Natural killer cell (primary cell): Measurements from ENCODE around the gene SLC2A4. TPM values are rescaled to one million over a fixed set of nuclear protein-coding genes. Genes with fewer than 3 reads are reported as not detected.

Experiments used
- ATAC-seq, 3 donors: fragments of 150-1000 bp in 2 of 3; fragments of 200-7000 bp in 1 of 3; cut with Tn5 transposase; 1 replicate in 1 of 3; 2 replicates in 2 of 3; pipeline ENCODE4 v1.10.0; 2021; ENCODE audit warnings: mild to moderate bottlenecking in 2 of 3, moderate library complexity in 2 of 3
- DNase-seq, 2 donors: peaks; one replicate each; pipeline versions ENCODE4 v3.0.0 to v3.0.0-alpha.2; 2013 to 2021; ENCODE audit warnings: mixed read lengths in 1 of 2
- H3K27ac ChIP-seq: one replicate; pipeline ENCODE4 v1.5.1; 2013; ENCODE audit warnings: mild to moderate bottlenecking, low read length
- H3K27me3 ChIP-seq: one replicate; pipeline ENCODE4 v1.6.1; 2013; ENCODE audit warnings: low read length; ENCODE audit not compliant: control insufficient read depth, insufficient read depth
- H3K36me3 ChIP-seq: one replicate; pipeline ENCODE4 v1.6.1; 2013; ENCODE audit warnings: low read length; ENCODE audit not compliant: control insufficient read depth, insufficient read depth
- H3K4me1 ChIP-seq: one replicate; pipeline ENCODE4 v1.6.1; 2013; ENCODE audit warnings: low read length; ENCODE audit not compliant: control insufficient read depth, insufficient read depth
- H3K4me3 ChIP-seq: one replicate; pipeline ENCODE4 v1.5.1; 2013; ENCODE audit warnings: low read length
- H3K9me3 ChIP-seq: one replicate; pipeline ENCODE4 v1.6.1; 2013; ENCODE audit warnings: low read length; ENCODE audit not compliant: control insufficient read depth, insufficient read depth
- H3K27ac Mint-ChIP-seq, 2 donors: one replicate each; pipeline ENCODE4 v1.8.0; 2022; ENCODE audit warnings: mild to moderate bottlenecking in 2 of 2, mixed read lengths in 2 of 2, moderate library complexity in 1 of 2
- H3K27me3 Mint-ChIP-seq, 2 donors: one replicate each; pipeline ENCODE4 v1.8.0; 2022; ENCODE audit warnings: low read depth in 2 of 2, mixed read lengths in 2 of 2
- H3K36me3 Mint-ChIP-seq: one replicate; pipeline ENCODE4 v1.8.0; 2022; ENCODE audit warnings: mixed read lengths
- H3K4me1 Mint-ChIP-seq, 2 donors: one replicate each; pipeline ENCODE4 v1.8.0; 2022; ENCODE audit warnings: mixed read lengths in 2 of 2
- H3K4me3 Mint-ChIP-seq: one replicate; pipeline ENCODE4 v1.8.0; 2022; ENCODE audit warnings: mild to moderate bottlenecking, moderate library complexity, mixed read lengths
- H3K9me3 Mint-ChIP-seq, 2 donors: one replicate each; pipeline ENCODE4 v1.8.0; 2022; ENCODE audit warnings: mixed read lengths in 2 of 2
- CTCF ChIP-seq: fragments of 200-600 bp; IDR thresholded peaks from one replicate; pipeline ENCODE4 v1.8.0; 2022; ENCODE audit warnings: antibody characterized with exemption
- WGBS: methylation state at CpG from one replicate; pipeline ENCODE4 v1.1.7; 2013; ENCODE audit warnings: missing lambda C conversion rate; ENCODE audit not compliant: insufficient coverage; 5-methylcytosine and 5-hydroxymethylcytosine counted together
- intact Hi-C: fragments of 100-400 bp; cut with micrococcal nuclease; formaldehyde crosslinking; loops from one replicate; pipeline ENCODE4 v1.14.2; 2022
- total RNA-seq, 4 donors: library from RNA; stranded (reverse); fragments of 120-200 nt in 1 of 4; gene quantifications; one replicate each; pipeline versions ENCODE4 v1.2.3 to v1.2.4, GENCODE V29; 2013 to 2022

The SLC2A4 gene
- total RNA-seq, 3 donors from 2014 or later (not counting 1 experiment from before 2014, with no cell fraction given) = not detected

- no peak for ATAC-seq
- DNase-seq = peak in 1 of 2 donors; percentile 41
- TF ChIP-seq CTCF = no peak
- Mint-ChIP-seq H3K4me3 (peak overlapping the region; percentile 82), H3K27me3 (peaks cover 16 to 17% of the 10 kb centered on the region in 2 donors), H3K36me3 (no peaks in the 10 kb centered on the region), H3K27ac (peak overlapping the region in 1 of 2 donors; percentile 80), H3K9me3 (no peaks in the 10 kb centered on the region), H3K4me1 (peaks cover 17% of the 10 kb centered on the region in 2 donors)
- peaks cover 24% of the 10 kb centered on the region for H3K27me3 ChIP-seq
- H3K4me3 ChIP-seq = no peak overlapping the region
- intact Hi-C loops = no loop called here
- WGBS = 8% methylated on average over 26 of the region's 26 CpGs
- peaks cover 10% of the 10 kb centered on the region for H3K36me3 ChIP-seq
- H3K9me3 ChIP-seq = no peaks in the 10 kb centered on the region
- no peak overlapping the region for H3K27ac ChIP-seq
- peaks cover 34% of the 10 kb centered on the region for H3K4me1 ChIP-seq
These were observed 18.4 kb upstream of the SLC2A4 start for GRCh38 chr17:7262935-7263800.

DNA sequence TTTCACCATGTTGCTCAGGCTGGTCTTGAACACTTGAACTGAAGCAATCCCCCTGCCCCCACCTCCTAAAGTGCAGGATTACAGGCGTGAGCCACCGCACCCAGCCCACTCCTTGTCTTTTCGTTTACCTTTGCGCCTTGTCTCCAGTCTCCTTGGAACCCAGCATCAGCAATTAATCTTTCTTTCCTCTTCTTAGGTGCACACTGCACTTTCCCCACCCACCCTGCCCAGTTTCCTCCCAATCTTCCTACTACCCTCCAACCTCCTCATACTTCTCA, 17.8 kb upstream of the SLC2A4 start:
- DNase-seq = no peak
- intact Hi-C loops = no loop called here
- Mint-ChIP-seq H3K4me3 (peak overlapping the region; percentile 82), H3K4me1 (peaks cover 17% of the 10 kb centered on the region in 2 donors), H3K36me3 (no peaks in the 10 kb centered on the region), H3K27me3 (peaks cover 16 to 17% of the 10 kb centered on the region in 2 donors), H3K27ac (no peak overlapping the region), H3K9me3 (no peaks in the 10 kb centered on the region)
- 47% methylated on average over 4 of the region's 4 CpGs for WGBS
- Histone ChIP-seq H3K4me1 (peaks cover 34% of the 10 kb centered on the region), H3K36me3 (peaks cover 9% of the 10 kb centered on the region), H3K4me3 (no peak overlapping the region), H3K9me3 (no peaks in the 10 kb centered on the region), H3K27ac (no peak overlapping the region), H3K27me3 (peaks cover 24% of the 10 kb centered on the region)
- ATAC-seq = no peak
- no peak for TF ChIP-seq CTCF

DNA sequence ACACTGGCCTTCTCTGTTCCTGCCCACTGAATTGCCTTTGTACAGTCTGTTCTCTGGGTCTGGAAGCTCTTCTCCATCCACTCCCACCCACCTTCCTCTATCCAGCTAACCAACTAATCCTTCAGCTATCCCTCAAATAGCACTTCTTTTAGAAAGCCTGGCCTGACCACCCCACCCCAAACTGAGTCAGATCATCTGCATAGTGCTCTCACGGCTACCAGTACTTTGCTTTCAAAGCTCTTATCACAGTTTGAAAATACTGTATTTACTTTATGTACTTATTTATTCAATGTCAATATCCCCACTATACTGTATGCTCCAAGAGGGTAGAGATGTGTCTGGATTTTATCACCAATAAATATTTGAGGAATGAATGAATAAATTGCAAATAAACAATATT, 14.7 kb upstream of the SLC2A4 start:
- Histone ChIP-seq H3K36me3 (no peaks in the 10 kb centered on the region), H3K27ac (no peak overlapping the region), H3K9me3 (no peaks in the 10 kb centered on the region), H3K4me3 (no peak overlapping the region), H3K27me3 (peaks cover 19% of the 10 kb centered on the region), H3K4me1 (peaks cover 20% of the 10 kb centered on the region)
- no peak for TF ChIP-seq CTCF
- WGBS = no CpG with 5 or more reads among the region's 1 CpG
- H3K4me3 Mint-ChIP-seq = no peak overlapping the region
- peaks cover 17% of the 10 kb centered on the region in 2 donors for H3K4me1 Mint-ChIP-seq
- H3K27me3 Mint-ChIP-seq = peaks cover 16 to 22% of the 10 kb centered on the region in 2 donors
- ATAC-seq (no peak), DNase-seq (peak in 1 of 2 donors; percentile 2)
- no peak overlapping the region for H3K27ac Mint-ChIP-seq
- intact Hi-C loops = no loop called here
- no peaks in the 10 kb centered on the region for H3K36me3 Mint-ChIP-seq
- no peaks in the 10 kb centered on the region for H3K9me3 Mint-ChIP-seq

- intact Hi-C loops = no loop called here
- H3K4me1 ChIP-seq = peaks cover 31% of the 10 kb centered on the region
- Mint-ChIP-seq H3K36me3 (no peaks in the 10 kb centered on the region), H3K9me3 (no peaks in the 10 kb centered on the region), H3K27ac (no peak overlapping the region), H3K4me1 (peaks cover 22 to 31% of the 10 kb centered on the region in 2 donors), H3K4me3 (no peak overlapping the region), H3K27me3 (peaks cover 18 to 21% of the 10 kb centered on the region in 2 donors)
- peaks cover 29% of the 10 kb centered on the region for H3K27me3 ChIP-seq
- 96% methylated on average over 7 of the region's 8 CpGs for WGBS
- H3K4me3 ChIP-seq = no peak overlapping the region
- no peak for DNase-seq
- ATAC-seq = no peak
- TF ChIP-seq CTCF = no peak
- no peaks in the 10 kb centered on the region for H3K36me3 ChIP-seq
- H3K27ac ChIP-seq = no peak overlapping the region
- H3K9me3 ChIP-seq = no peaks in the 10 kb centered on the region
These were observed 2.1 kb upstream of the SLC2A4 start for GRCh38 chr17:7279448-7279847.
